ENCODE results near the gene AWAT2.
"Not testable (repeated sequence)": the region's sequence is repeated elsewhere in the genome, so short reads cannot be mapped to it uniquely, and the experiment has no call there.

Gene AWAT2

GRCh38 chrX:70013466-70014381, 36.0 kb downstream of the AWAT2 start:
- TF ChIP-seq CTCF (IDR thresholded peaks at IDR 0.05; ENCODE audit: extremely low read depth, missing control alignments), result no peak
- DNase-seq (ENCODE audit: low spot score), result no peak

- no peak for DNase-seq (ENCODE audit: low spot score)
- no peak for TF ChIP-seq CTCF (IDR thresholded peaks at IDR 0.05; ENCODE audit: extremely low read depth, missing control alignments)
Observed at GRCh38 chrX:70012756-70013155, 37.0 kb downstream of the AWAT2 start.

- DNase-seq (ENCODE audit: low spot score), result no peak
- TF ChIP-seq CTCF (IDR thresholded peaks at IDR 0.05; ENCODE audit: extremely low read depth, missing control alignments), result no peak
Observed at GRCh38 chrX:70009970-70010369, 39.8 kb downstream of the AWAT2 start.

- no peak for DNase-seq (ENCODE audit: low spot score)
- no peak for TF ChIP-seq CTCF (IDR thresholded peaks at IDR 0.05; ENCODE audit: extremely low read depth, missing control alignments)
Observed at GRCh38 chrX:70009049-70009448, 40.7 kb downstream of the AWAT2 start.

- TF ChIP-seq CTCF (IDR thresholded peaks at IDR 0.05; ENCODE audit: extremely low read depth, missing control alignments), result no peak
Observed at GRCh38 chrX:70007946-70008345, 41.8 kb downstream of the AWAT2 start.

GRCh38 chrX:70001708-70002341, 47.9 kb downstream of the AWAT2 start:
- DNase-seq (ENCODE audit: low spot score), result no peak
- no peak for TF ChIP-seq CTCF (IDR thresholded peaks at IDR 0.05; ENCODE audit: extremely low read depth, missing control alignments)

More at GRCh38 chrX:70007946-70008345, 41.8 kb downstream of the AWAT2 start:
- no peak for DNase-seq (ENCODE audit: low spot score)

GRCh38 chrX:70001269-70001668, 48.5 kb downstream of the AWAT2 start:
- no peak for DNase-seq (ENCODE audit: low spot score)
- no peak for TF ChIP-seq CTCF (IDR thresholded peaks at IDR 0.05; ENCODE audit: extremely low read depth, missing control alignments)

- not testable (repeated sequence) for DNase-seq (ENCODE audit: low spot score)
Observed at GRCh38 chrX:69998299-69998698, 51.4 kb downstream of the AWAT2 start.

All from GM20000 (cell line).